Liver (tissue), 9 donors: ENCODE data around the gene DDX11. TPM values are rescaled to one million over a fixed set of nuclear protein-coding genes. Genes with fewer than 3 reads are reported as not detected.

Source experiments
- DNase-seq: peaks from one replicate; pipeline ENCODE4 v3.0.0-alpha.2; 2017; ENCODE audit warnings: low spot score
- H3K27ac ChIP-seq, 2 donors: one replicate each; pipeline ENCODE4 v1.7.0; 2013; ENCODE audit warnings: inconsistent platforms in 2 of 2, low read length in 2 of 2, control low read depth in 1 of 2, low read depth in 1 of 2, mild to moderate bottlenecking in 1 of 2
- H3K27me3 ChIP-seq, 4 donors: one replicate each; pipeline versions ENCODE4 v1.6.1 to v1.7.0; 2013; ENCODE audit warnings: low read length in 3 of 4, inconsistent platforms in 1 of 4, mild to moderate bottlenecking in 1 of 4, moderate library complexity in 1 of 4; ENCODE audit not compliant: control insufficient read depth in 4 of 4, insufficient read depth in 4 of 4
- H3K36me3 ChIP-seq, 4 donors: one replicate each; pipeline versions ENCODE4 v1.6.1 to v1.7.0; 2013; ENCODE audit warnings: low read length in 3 of 4, mild to moderate bottlenecking in 3 of 4, low read depth in 1 of 4, moderate library complexity in 1 of 4; ENCODE audit not compliant: control insufficient read depth in 4 of 4, insufficient read depth in 3 of 4
- H3K4me1 ChIP-seq, 4 donors: one replicate each; pipeline versions ENCODE4 v1.6.1 to v1.7.0; 2013; ENCODE audit warnings: low read length in 3 of 4, mild to moderate bottlenecking in 3 of 4, moderate library complexity in 1 of 4; ENCODE audit not compliant: control insufficient read depth in 4 of 4, insufficient read depth in 4 of 4
- H3K4me3 ChIP-seq, 3 donors: one replicate each; pipeline versions ENCODE4 v1.6.1 to v1.7.0; 2013; ENCODE audit warnings: low read length in 3 of 3, control low read depth in 1 of 3, low read depth in 1 of 3, mild to moderate bottlenecking in 1 of 3
- H3K9ac ChIP-seq, 2 donors: one replicate each; pipeline ENCODE4 v1.7.0; 2013; ENCODE audit warnings: low read length in 2 of 2, mild to moderate bottlenecking in 2 of 2, moderate library complexity in 2 of 2, control low read depth in 1 of 2, low read depth in 1 of 2
- H3K9me3 ChIP-seq, 4 donors: one replicate each; pipeline versions ENCODE4 v1.6.1 to v1.7.0; 2013; ENCODE audit warnings: low read length in 3 of 4; ENCODE audit not compliant: control insufficient read depth in 4 of 4
- ATF3 ChIP-seq: IDR thresholded peaks from 2 replicates; pipeline ENCODE4 v1.6.1; 2016; ENCODE audit warnings: antibody characterized with exemption
- CTCF ChIP-seq: fragments of 150-350 bp; IDR thresholded peaks from 2 replicates; pipeline ENCODE4 v1.5.1; 2017; ENCODE audit warnings: improper control_type of control experiment, low read depth, low read length; ENCODE audit not compliant: missing input control
- EGR1 ChIP-seq, 2 donors: IDR thresholded peaks; 2 replicates each; pipeline ENCODE4 v1.6.1; 2016 to 2018; ENCODE audit warnings: antibody characterized with exemption in 2 of 2, low read depth in 2 of 2
- FOXA1 ChIP-seq: IDR thresholded peaks from 2 replicates; pipeline ENCODE4 v1.6.1; 2016; ENCODE audit warnings: antibody characterized with exemption
- FOXA2 ChIP-seq: IDR thresholded peaks from 2 replicates; pipeline ENCODE4 v1.6.1; 2016; ENCODE audit warnings: antibody characterized with exemption
- GABPA ChIP-seq, 2 donors: IDR thresholded peaks in 1 of 2; conservative IDR thresholded peaks in 1 of 2; 2 replicates each; pipeline ENCODE4 v1.6.1; 2016; ENCODE audit warnings: antibody characterized with exemption in 2 of 2, mild to moderate bottlenecking in 1 of 2, moderate library complexity in 1 of 2
- HNF4A ChIP-seq, 2 donors: conservative IDR thresholded peaks; 2 replicates each; pipeline ENCODE4 v1.6.1; 2016; ENCODE audit warnings: antibody characterized with exemption in 2 of 2, mild to moderate bottlenecking in 2 of 2
- HNF4G ChIP-seq: IDR thresholded peaks from 2 replicates; pipeline ENCODE4 v1.6.1; 2016; ENCODE audit warnings: antibody characterized with exemption
- JUND ChIP-seq, 2 donors: IDR thresholded peaks; 2 replicates each; pipeline ENCODE4 v1.6.1; 2016; ENCODE audit warnings: antibody characterized with exemption in 2 of 2
- MAX ChIP-seq: IDR thresholded peaks from 2 replicates; pipeline ENCODE4 v1.6.1; 2016; ENCODE audit warnings: antibody characterized with exemption
- NR2F2 ChIP-seq: IDR thresholded peaks from 2 replicates; pipeline ENCODE4 v1.6.1; 2016; ENCODE audit warnings: antibody characterized with exemption
- RAD21 ChIP-seq, 2 donors: IDR thresholded peaks; 2 replicates each; pipeline ENCODE4 v1.6.1; 2016; ENCODE audit warnings: antibody characterized with exemption in 2 of 2, mild to moderate bottlenecking in 2 of 2
- REST ChIP-seq: IDR thresholded peaks from 2 replicates; pipeline ENCODE4 v1.6.1; 2016; ENCODE audit warnings: antibody characterized with exemption, mild to moderate bottlenecking
- RXRA ChIP-seq, 2 donors: IDR thresholded peaks; 2 replicates each; pipeline ENCODE4 v1.6.1; 2017 to 2018; ENCODE audit warnings: antibody characterized with exemption in 2 of 2, mild to moderate bottlenecking in 1 of 2
- SP1 ChIP-seq: IDR thresholded peaks from 2 replicates; pipeline ENCODE4 v1.6.1; 2018; ENCODE audit warnings: antibody characterized with exemption, mild to moderate bottlenecking
- TAF1 ChIP-seq: conservative IDR thresholded peaks from 2 replicates; pipeline ENCODE4 v1.6.1; 2016; ENCODE audit warnings: antibody characterized with exemption, mild to moderate bottlenecking
- ZBTB33 ChIP-seq: IDR thresholded peaks from 2 replicates; pipeline ENCODE4 v1.6.1; 2016; ENCODE audit warnings: antibody characterized with exemption
- WGBS: extraction: QIAGEN DNeasy Blood & Tissue Kit; methylation state at CpG from one replicate; pipeline ENCODE4 v1.1.7; 2013; 5-methylcytosine and 5-hydroxymethylcytosine counted together
- polyA plus RNA-seq, 2 donors: library from polyadenylated mRNA; stranded (reverse) in 1 of 2; unstranded in 1 of 2; fragments of 200-250 nt in 1 of 2; fragments of >200 nt in 1 of 2; fragmentation: Nextera tagmentation in 1 of 2; extraction: Ambion mirVana in 1 of 2; gene quantifications; one replicate each; pipeline versions ENCODE4 v1.2.1 to v1.2.3, GENCODE V29; 2013 to 2015
- total RNA-seq, 2 donors: library from RNA; depleted of rRNA; stranded (reverse); fragments of >200 nt; gene quantifications; one replicate each; pipeline ENCODE4 v1.2.3, GENCODE V29; 2014
- donor health status: healthy.
- donor health status: healthy.
- donor health status: healthy.
- donor health status: healthy.
- donor health status: healthy.

The DDX11 gene
- total and polyA plus RNA-seq, 4 donors = 4.4 to 20.9 (median 9.3) TPM

GRCh38 chr12:31119192-31119802 is 45.6 kb downstream of the DDX11 start:
- no peak overlapping the region for H3K27ac ChIP-seq
- no peak for DNase-seq
- no peaks in the 10 kb centered on the region for H3K36me3 ChIP-seq
- no peaks in the 10 kb centered on the region for H3K9me3 ChIP-seq
- no peak overlapping the region for H3K9ac ChIP-seq
- H3K4me1 ChIP-seq = peaks cover 0 to 27% (median 7%) of the 10 kb centered on the region in 4 donors
- no peak for TF ChIP-seq ZBTB33
- no peak for TF ChIP-seq RXRA (IDR thresholded peaks at IDR 0.05)
- no peak for TF ChIP-seq MAX
- TF ChIP-seq REST = no peak
- TF ChIP-seq NR2F2 = no peak
- no peak for TF ChIP-seq FOXA1
- TF ChIP-seq GABPA (IDR thresholded peaks at IDR 0.05 in 1 of 2, conservative IDR thresholded peaks at IDR 0.05 in 1 of 2) = no peak
- no peak for TF ChIP-seq EGR1 (IDR thresholded peaks at IDR 0.05; ENCODE audit: low read depth in 2 of 2)
- TF ChIP-seq CTCF = no peak
- no peak for TF ChIP-seq RAD21 (IDR thresholded peaks at IDR 0.05)
- TF ChIP-seq JUND (IDR thresholded peaks at IDR 0.05) = no peak
- TF ChIP-seq SP1 = no peak
- TF ChIP-seq HNF4G = no peak
- no peak for TF ChIP-seq ATF3
- no peak for TF ChIP-seq FOXA2
- no peak for TF ChIP-seq TAF1
- TF ChIP-seq HNF4A (conservative IDR thresholded peaks at IDR 0.05) = no peak
- 49% methylated on average over 34 of the region's 34 CpGs for WGBS
- H3K27me3 ChIP-seq = no peaks in the 10 kb centered on the region
- no peak overlapping the region for H3K4me3 ChIP-seq
